Ovary (tissue), 3 donors: Measurements from ENCODE around the gene ANTXRL.

Experiments used
- CTCF ChIP-seq, 3 donors: fragments of 450-650 bp in 2 of 3; fragments of 200-600 bp in 1 of 3; IDR thresholded peaks; one replicate each; pipeline versions ENCODE4 v1.5.1 to v1.8.0; 2016 to 2022; ENCODE audit warnings: antibody characterized with exemption in 3 of 3, mild to moderate bottlenecking in 1 of 3
- EP300 ChIP-seq: sonication (generic); formaldehyde crosslinking; IDR thresholded peaks from one replicate; pipeline ENCODE4 v1.6.1; 2017; ENCODE audit warnings: antibody characterized with exemption
- POLR2A ChIP-seq: fragments of 450-650 bp; IDR thresholded peaks from one replicate; pipeline ENCODE4 v1.6.1; 2017; ENCODE audit warnings: antibody characterized with exemption, mild to moderate bottlenecking, moderate library complexity
- donor health status: DM: no; HTN: no; CAD: no.

GRCh38 chr10:46250898-46251856 lies 35.6 kb upstream of the ANTXRL start:
- TF ChIP-seq POLR2A = no peak
- no peak for TF ChIP-seq CTCF (IDR thresholded peaks at IDR 0.05)
- TF ChIP-seq EP300 = no peak
